HTR-8/SVneo (cell line): Measurements from ENCODE around the gene CCDC13.

Experiments used
- DNase-seq: peaks from one replicate; pipeline ENCODE4 v3.0.0; 2011; ENCODE audit warnings: low spot score, mixed read lengths; ENCODE audit not compliant: insufficient read length
- FAIRE-seq: peaks from 2 replicates; lab custom pipeline; 2011; peaks lifted over from hg19 to GRCh38; lab: Jason Lieb, UNC

Gene CCDC13

GRCh38 chr3:42736081-42736480, 37.0 kb downstream of the CCDC13 start:
- DNase-seq = no peak

GRCh38 chr3:42735615-42736014, 37.4 kb downstream of the CCDC13 start:
- DNase-seq (no peak), FAIRE-seq (no peak)

More at GRCh38 chr3:42736081-42736480, 37.0 kb downstream of the CCDC13 start:
- FAIRE-seq = no peak

- DNase-seq = no peak
- FAIRE-seq = no peak
Observed at GRCh38 chr3:42735019-42735418, 38.0 kb downstream of the CCDC13 start.

- no peak for DNase-seq
- FAIRE-seq = no peak
Observed at GRCh38 chr3:42734263-42734860, 38.7 kb downstream of the CCDC13 start.

- DNase-seq (no peak), FAIRE-seq (no peak)
Observed at GRCh38 chr3:42733501-42734262, 39.4 kb downstream of the CCDC13 start.

- FAIRE-seq (no peak), DNase-seq (no peak)
Observed at GRCh38 chr3:42732829-42733459, 40.1 kb downstream of the CCDC13 start.

- DNase-seq = no peak
- no peak for FAIRE-seq
Observed at GRCh38 chr3:42732196-42732828, 40.7 kb downstream of the CCDC13 start.

- DNase-seq (no peak), FAIRE-seq (no peak)
Observed at GRCh38 chr3:42731476-42732195, 41.4 kb downstream of the CCDC13 start.

- no peak for FAIRE-seq
- DNase-seq = no peak
Observed at GRCh38 chr3:42730706-42731420, 42.2 kb downstream of the CCDC13 start.

GRCh38 chr3:42730294-42730693, 42.8 kb downstream of the CCDC13 start:
- FAIRE-seq (no peak), DNase-seq (no peak)

- FAIRE-seq (no peak), DNase-seq (no peak)
Observed at GRCh38 chr3:42729404-42730145, 43.5 kb downstream of the CCDC13 start.

GRCh38 chr3:42728668-42729364, 44.2 kb downstream of the CCDC13 start:
- no peak for FAIRE-seq

GRCh38 chr3:42728056-42728455, 45.0 kb downstream of the CCDC13 start:
- DNase-seq (no peak), FAIRE-seq (no peak)

More at GRCh38 chr3:42728668-42729364, 44.2 kb downstream of the CCDC13 start:
- no peak for DNase-seq

- FAIRE-seq = no peak
- DNase-seq = no peak
Observed at GRCh38 chr3:42725454-42725853, 47.6 kb downstream of the CCDC13 start.

- no peak for FAIRE-seq
- DNase-seq = no peak
Observed at GRCh38 chr3:42723219-42723618, 49.8 kb downstream of the CCDC13 start.
